ENCODE data around the gene S100A10.
A peak's percentile ranks its signal among the peaks of the same experiment; 100 is the strongest.

S100A10 gene

DNA sequence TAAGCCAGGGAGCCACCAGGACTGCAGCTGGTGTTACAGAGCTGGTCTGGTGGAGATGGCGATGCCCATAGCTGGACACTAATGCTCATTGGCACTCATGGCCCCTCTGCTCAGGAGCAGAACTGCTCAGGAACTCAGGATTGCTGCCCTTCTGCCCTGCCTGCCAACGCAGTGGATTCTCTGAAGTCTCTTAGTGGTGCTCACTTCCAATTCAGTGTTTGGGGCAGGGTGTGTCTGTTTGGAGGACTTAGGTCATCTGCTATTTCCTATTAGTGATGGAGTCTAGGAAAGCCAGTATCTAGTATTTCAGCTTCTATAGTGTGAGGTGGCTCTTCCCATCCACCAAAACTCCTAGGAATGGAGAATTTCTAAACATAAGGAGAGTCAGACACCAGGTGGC, 29.1 kb downstream of the S100A10 start:
- H3K27ac ChIP-seq, result no peak overlapping the region
- no peak for TF ChIP-seq ZFX (IDR thresholded peaks at IDR 0.05; ENCODE audit: borderline replicate concordance)
- TF ChIP-seq, protein P1, sequence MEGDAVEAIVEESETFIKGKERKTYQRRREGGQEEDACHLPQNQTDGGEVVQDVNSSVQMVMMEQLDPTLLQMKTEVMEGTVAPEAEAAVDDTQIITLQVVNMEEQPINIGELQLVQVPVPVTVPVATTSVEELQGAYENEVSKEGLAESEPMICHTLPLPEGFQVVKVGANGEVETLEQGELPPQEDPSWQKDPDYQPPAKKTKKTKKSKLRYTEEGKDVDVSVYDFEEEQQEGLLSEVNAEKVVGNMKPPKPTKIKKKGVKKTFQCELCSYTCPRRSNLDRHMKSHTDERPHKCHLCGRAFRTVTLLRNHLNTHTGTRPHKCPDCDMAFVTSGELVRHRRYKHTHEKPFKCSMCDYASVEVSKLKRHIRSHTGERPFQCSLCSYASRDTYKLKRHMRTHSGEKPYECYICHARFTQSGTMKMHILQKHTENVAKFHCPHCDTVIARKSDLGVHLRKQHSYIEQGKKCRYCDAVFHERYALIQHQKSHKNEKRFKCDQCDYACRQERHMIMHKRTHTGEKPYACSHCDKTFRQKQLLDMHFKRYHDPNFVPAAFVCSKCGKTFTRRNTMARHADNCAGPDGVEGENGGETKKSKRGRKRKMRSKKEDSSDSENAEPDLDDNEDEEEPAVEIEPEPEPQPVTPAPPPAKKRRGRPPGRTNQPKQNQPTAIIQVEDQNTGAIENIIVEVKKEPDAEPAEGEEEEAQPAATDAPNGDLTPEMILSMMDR (IDR thresholded peaks at IDR 0.05), result no peak

DNA sequence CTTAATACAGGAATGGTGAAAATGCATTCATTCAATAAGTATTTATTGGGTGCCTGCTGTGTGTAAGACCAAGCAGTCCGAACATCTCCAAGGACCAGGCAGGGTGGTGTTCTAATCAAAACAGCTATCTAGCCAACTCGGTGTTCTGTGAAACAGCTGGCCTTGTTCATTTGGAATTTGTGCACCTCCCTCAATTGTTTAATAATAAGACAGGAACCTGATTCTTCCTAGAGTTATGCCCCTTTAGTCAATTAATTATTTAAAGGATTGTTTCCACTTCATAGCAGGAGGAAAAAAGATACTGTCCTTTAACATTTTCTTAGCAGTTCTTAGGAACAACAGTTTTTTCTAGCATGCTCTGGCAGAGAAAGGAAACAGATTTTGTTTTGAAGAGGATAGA, 30.4 kb downstream of the S100A10 start:
- no peak for TF ChIP-seq ZFX (IDR thresholded peaks at IDR 0.05; ENCODE audit: borderline replicate concordance)
- TF ChIP-seq, protein P1 (IDR thresholded peaks at IDR 0.05), result no peak

DNA sequence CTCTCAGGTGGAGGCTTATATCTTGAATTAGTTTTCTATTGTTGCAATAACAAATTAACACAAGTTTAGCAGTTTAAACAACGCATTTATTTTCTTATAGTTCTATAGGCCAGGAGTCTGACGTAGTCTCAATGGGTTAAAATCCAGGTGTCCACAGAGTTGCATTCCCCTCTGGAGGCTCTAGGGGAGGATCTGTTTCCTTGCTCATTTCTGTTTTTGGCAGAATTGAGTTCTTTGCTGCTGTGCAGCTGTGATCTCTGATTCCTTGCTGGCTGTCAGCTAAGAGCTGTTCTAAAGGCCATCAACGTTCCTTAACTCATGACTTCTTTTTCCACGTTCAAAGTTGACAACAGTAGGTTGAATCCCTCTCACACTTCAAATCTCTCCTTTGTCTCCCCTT, 31.8 kb downstream of the S100A10 start:
- TF ChIP-seq, protein P1 (IDR thresholded peaks at IDR 0.05), result no peak
- TF ChIP-seq ZFX (IDR thresholded peaks at IDR 0.05; ENCODE audit: borderline replicate concordance), result no peak
- no peak overlapping the region for H3K27ac ChIP-seq

More for the DNA sequence above, 30.4 kb downstream of the S100A10 start:
- H3K27ac ChIP-seq, result no peak overlapping the region

DNA sequence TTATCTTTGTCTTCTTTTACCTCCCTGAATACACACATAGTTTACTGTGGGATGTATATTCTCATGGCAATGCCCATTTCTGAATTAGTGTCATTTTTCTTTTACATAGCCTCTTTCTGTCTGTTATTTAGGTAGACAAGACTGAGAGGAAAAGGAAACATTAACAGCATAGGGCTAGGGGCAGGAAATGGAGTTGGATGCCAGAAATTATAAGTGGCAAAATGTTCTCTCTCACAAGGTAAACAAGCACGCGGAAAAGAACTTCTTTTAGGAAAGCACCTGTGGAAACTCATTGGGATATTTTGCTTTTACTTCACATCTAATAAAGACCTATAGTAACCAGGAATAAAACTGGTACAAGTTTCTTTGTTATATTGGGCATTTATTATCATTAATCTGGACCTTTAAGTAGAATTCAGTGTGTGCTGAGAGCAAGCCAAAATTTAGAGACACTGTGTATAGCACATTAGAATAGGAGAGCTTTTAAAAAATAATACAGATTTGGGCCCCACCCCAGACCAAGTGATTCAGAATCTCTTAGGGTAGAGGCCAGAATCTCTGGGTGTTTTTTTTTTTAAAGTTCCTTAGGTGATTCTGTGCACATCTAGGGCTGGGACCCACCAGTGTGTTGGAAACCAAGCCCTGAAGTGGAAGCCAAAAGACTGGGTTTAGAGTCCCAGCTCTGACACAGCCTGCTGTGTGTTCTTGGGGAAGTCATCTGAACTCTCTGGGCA, 32.7 kb downstream of the S100A10 start:
- TF ChIP-seq, protein P1 (IDR thresholded peaks at IDR 0.05), result no peak
- no peak for TF ChIP-seq ZFX (IDR thresholded peaks at IDR 0.05; ENCODE audit: borderline replicate concordance)
- no peak overlapping the region for H3K27ac ChIP-seq

DNA sequence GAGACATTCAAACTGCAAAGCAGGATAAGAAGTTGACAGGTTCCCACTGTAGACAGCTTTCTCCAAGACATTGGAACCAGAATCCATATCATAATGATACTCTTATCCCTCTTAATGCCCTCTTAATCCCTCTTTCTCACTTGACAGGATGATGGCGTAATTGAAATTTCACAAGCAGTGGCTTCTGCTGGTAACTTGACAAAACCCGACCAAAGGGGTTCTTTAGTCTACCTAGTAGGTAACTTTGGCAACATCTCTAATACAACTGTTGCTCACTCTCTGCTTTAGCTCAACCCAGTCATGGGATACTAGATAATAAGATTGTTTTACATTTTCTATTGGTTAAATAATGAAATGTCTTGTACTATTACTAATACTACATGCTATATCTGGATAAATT, 34.7 kb downstream of the S100A10 start:
- H3K27ac ChIP-seq, result no peak overlapping the region
- TF ChIP-seq, protein P1 (IDR thresholded peaks at IDR 0.05), result no peak
- no peak for TF ChIP-seq ZFX (IDR thresholded peaks at IDR 0.05; ENCODE audit: borderline replicate concordance)

DNA sequence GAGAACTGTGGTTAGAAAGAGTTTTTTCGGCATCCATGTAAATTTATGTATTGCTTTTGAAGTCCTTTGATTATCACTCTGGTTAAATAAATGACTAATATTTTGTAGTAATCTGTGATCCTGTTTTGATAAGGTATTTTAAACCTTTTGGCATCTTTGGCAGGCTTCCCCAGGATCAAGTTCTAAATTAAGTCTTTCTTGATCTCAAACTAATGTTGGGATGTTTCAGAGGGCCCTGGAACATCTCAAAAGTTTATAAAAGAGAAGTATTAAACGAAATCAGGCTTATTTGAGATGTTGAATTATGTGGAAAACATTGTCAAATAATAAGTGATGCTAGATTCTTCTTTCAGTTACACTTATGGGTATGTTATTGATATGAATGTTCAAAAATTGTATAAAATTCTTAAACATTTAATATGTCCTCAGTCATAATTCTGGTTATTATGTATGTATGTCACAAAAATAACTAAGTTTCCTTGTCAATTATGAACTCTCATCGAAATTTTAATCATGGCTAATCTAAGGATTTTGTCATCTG, 36.6 kb downstream of the S100A10 start:
- no peak overlapping the region for H3K27ac ChIP-seq
- TF ChIP-seq, protein P1 (IDR thresholded peaks at IDR 0.05), result no peak
- no peak for TF ChIP-seq ZFX (IDR thresholded peaks at IDR 0.05; ENCODE audit: borderline replicate concordance)

DNA sequence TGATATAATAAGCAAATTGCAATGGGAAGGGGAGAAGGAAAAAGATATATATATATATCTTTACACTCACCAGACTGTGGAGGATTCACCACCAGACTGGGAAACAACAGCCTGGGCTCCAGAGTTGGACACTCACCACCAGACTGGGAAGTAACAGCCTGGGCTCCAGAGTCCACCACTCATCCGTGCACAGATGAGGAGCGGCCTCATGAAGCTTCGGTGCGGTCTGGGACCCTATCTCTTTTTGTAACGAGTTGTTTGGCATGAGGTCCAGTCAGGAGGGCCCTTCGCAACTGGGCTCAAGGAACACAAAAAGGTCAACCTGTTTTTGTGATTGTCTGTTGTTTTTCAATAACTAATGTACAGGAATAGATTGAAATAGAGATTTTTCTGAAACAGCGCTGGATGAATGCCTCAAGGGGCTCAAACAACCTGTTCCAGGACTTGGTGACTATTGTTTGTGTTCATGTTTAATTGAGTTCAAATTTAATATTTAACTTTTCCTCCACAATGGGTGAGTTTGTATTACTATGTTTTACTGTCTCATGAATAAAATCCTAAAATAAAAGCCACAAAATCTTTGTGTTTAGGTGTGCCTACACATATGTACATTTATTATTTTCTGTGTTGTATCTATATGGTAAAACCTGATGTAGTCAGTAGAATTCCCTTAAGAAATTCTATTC, 40.1 kb downstream of the S100A10 start:
- no peak for TF ChIP-seq ZFX (IDR thresholded peaks at IDR 0.05; ENCODE audit: borderline replicate concordance)
- TF ChIP-seq, protein P1 (IDR thresholded peaks at IDR 0.05), result no peak
- peak overlapping the region; percentile 69 for H3K27ac ChIP-seq
